Astrocyte (in vitro differentiated cells and primary cell): Measurements from ENCODE around the gene LMTK2. TPM values are rescaled to one million over a fixed set of nuclear protein-coding genes. Genes with fewer than 3 reads are reported as not detected.
A peak's percentile ranks its signal among the peaks of the same experiment; 100 is the strongest.

Experiments
- DNase-seq: peaks from one replicate; pipeline ENCODE4 v3.0.0-alpha.2; 2010; ENCODE audit warnings: low read depth
- FAIRE-seq: peaks from 2 replicates; lab custom pipeline; 2011; peaks lifted over from hg19 to GRCh38; lab: Jason Lieb, UNC
- H2AFZ ChIP-seq: 2 replicates; pipeline ENCODE4 v1.6.0; 2012; ENCODE audit warnings: low read depth, low read length, inconsistent platforms
- H3K27ac ChIP-seq: 2 replicates; pipeline ENCODE4 v1.5.1; 2011; ENCODE audit warnings: low read depth, low read length, inconsistent platforms
- H3K27me3 ChIP-seq: 2 replicates; pipeline ENCODE4 v1.6.0; 2011; ENCODE audit warnings: low read length, inconsistent platforms; ENCODE audit not compliant: insufficient read depth
- H3K36me3 ChIP-seq: 2 replicates; pipeline ENCODE4 v1.5.1; 2011; ENCODE audit warnings: low read length, inconsistent platforms; ENCODE audit not compliant: insufficient read depth
- H3K4me1 ChIP-seq: 2 replicates; pipeline ENCODE4 v1.5.1; 2011; ENCODE audit warnings: low read length, inconsistent platforms; ENCODE audit not compliant: insufficient read depth
- H3K4me2 ChIP-seq: 2 replicates; pipeline ENCODE4 v1.6.0; 2012; ENCODE audit warnings: low read length, inconsistent platforms
- H3K4me3 ChIP-seq: 2 replicates; pipeline ENCODE4 v1.5.1; 2011; ENCODE audit warnings: low read depth, mild to moderate bottlenecking, low read length, inconsistent platforms; ENCODE audit not compliant: insufficient read depth
- H3K79me2 ChIP-seq: 2 replicates; pipeline ENCODE4 v1.6.0; 2012; ENCODE audit warnings: mild to moderate bottlenecking, low read length, inconsistent platforms; ENCODE audit not compliant: insufficient read depth
- H3K9ac ChIP-seq: 2 replicates; pipeline ENCODE4 v1.6.0; 2012; ENCODE audit warnings: mild to moderate bottlenecking, low read length, inconsistent platforms
- H3K9me3 ChIP-seq: 2 replicates; pipeline ENCODE4 v1.5.1; 2012; ENCODE audit warnings: low read depth, mild to moderate bottlenecking, low read length, inconsistent platforms; ENCODE audit not compliant: insufficient read depth
- H4K20me1 ChIP-seq: 2 replicates; pipeline ENCODE4 v1.6.0; 2012; ENCODE audit warnings: low read length, inconsistent platforms; ENCODE audit not compliant: insufficient read depth
- H3K27ac Mint-ChIP-seq: one replicate; pipeline ENCODE4 v1.8.0; 2021; ENCODE audit warnings: mild to moderate bottlenecking, mixed read lengths; ENCODE audit not compliant: unreplicated experiment
- H3K27me3 Mint-ChIP-seq: one replicate; pipeline ENCODE4 v1.8.0; 2021; ENCODE audit warnings: low read depth, mixed read lengths; ENCODE audit not compliant: unreplicated experiment
- H3K36me3 Mint-ChIP-seq: one replicate; pipeline ENCODE4 v1.8.0; 2021; ENCODE audit warnings: low read depth, mixed read lengths; ENCODE audit not compliant: unreplicated experiment
- H3K4me1 Mint-ChIP-seq: one replicate; pipeline ENCODE4 v1.8.0; 2021; ENCODE audit warnings: low read depth, mixed read lengths; ENCODE audit not compliant: unreplicated experiment
- H3K4me3 Mint-ChIP-seq: one replicate; pipeline ENCODE4 v1.8.0; 2021; ENCODE audit warnings: mild to moderate bottlenecking, moderate library complexity, mixed read lengths; ENCODE audit not compliant: unreplicated experiment
- H3K9me3 Mint-ChIP-seq: one replicate; pipeline ENCODE4 v1.8.0; 2021; ENCODE audit warnings: mild to moderate bottlenecking, mixed read lengths; ENCODE audit not compliant: unreplicated experiment
- EZH2 ChIP-seq: IDR thresholded peaks from 2 replicates; pipeline ENCODE4 v1.6.1; 2012; ENCODE audit warnings: mild to moderate bottlenecking, low read length, inconsistent platforms; ENCODE audit not compliant: insufficient read depth
- total RNA-seq: library from RNA; stranded (reverse); gene quantifications from 2 replicates; pipeline ENCODE4 v1.2.1, GENCODE V29; 2021
- TF ChIP-seq, protein P1 (sequence below): IDR thresholded peaks from 2 replicates; pipeline ENCODE4 v1.5.1; 2011; ENCODE audit warnings: low read depth, mild to moderate bottlenecking, inconsistent platforms, low read length, moderate library complexity; ENCODE audit not compliant: insufficient read depth

LMTK2 gene
- total RNA-seq, 1 donor from 2014 or later = 15.2 TPM

DNA sequence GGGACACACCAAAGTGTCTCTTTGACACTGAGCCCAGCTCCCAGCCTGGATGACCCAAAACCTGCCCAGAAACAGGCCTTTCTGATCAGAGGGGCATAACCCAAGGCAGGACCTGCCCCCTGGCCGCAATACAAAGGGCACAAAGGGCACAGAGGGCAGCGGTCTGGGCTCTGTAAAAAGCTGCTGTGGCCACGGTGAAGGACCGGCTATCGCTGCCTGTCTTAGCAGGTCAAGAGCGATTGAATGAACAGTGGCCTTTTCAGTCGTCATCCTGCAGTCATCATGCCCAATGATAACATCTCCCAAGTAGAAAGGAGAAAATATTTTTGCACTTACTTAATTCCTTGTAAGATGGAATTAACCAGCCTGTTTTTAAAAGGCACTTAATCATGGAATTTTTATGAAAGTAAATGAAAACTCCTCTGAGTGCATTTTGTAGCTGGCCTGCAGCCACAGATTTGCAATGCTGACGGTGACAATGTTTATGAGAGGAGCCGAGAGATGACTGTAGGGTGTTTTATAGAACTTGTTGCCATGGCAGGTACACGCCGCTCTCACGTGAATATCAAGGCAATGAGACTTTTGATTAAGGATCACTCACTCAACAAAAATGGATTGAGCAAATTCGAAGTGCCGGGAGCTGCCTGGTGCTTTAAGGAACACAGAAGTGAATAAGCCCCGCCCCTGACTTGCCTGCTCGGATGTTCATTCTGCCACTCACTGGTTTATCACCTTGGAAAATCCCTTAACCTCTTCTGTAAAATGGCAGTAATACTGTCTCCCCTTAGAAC lies 57.2 kb downstream of the LMTK2 start:
- peaks cover 1% of the 10 kb centered on the region for H3K36me3 Mint-ChIP-seq
- FAIRE-seq (no peak), DNase-seq (peak; percentile 69)
- no peaks in the 10 kb centered on the region for H3K9me3 ChIP-seq
- H4K20me1 ChIP-seq = peaks cover 5% of the 10 kb centered on the region
- H3K36me3 ChIP-seq = peaks cover 3% of the 10 kb centered on the region
- TF ChIP-seq EZH2 = no peak
- TF ChIP-seq, protein P1, sequence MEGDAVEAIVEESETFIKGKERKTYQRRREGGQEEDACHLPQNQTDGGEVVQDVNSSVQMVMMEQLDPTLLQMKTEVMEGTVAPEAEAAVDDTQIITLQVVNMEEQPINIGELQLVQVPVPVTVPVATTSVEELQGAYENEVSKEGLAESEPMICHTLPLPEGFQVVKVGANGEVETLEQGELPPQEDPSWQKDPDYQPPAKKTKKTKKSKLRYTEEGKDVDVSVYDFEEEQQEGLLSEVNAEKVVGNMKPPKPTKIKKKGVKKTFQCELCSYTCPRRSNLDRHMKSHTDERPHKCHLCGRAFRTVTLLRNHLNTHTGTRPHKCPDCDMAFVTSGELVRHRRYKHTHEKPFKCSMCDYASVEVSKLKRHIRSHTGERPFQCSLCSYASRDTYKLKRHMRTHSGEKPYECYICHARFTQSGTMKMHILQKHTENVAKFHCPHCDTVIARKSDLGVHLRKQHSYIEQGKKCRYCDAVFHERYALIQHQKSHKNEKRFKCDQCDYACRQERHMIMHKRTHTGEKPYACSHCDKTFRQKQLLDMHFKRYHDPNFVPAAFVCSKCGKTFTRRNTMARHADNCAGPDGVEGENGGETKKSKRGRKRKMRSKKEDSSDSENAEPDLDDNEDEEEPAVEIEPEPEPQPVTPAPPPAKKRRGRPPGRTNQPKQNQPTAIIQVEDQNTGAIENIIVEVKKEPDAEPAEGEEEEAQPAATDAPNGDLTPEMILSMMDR = no peak
- no peaks in the 10 kb centered on the region for H3K27me3 ChIP-seq
- peak overlapping the region; percentile 6 for H2AFZ ChIP-seq
- peak overlapping the region; percentile 26 for H3K9ac ChIP-seq
- no peaks in the 10 kb centered on the region for H3K27me3 Mint-ChIP-seq
- peak overlapping the region; percentile 71 for H3K4me2 ChIP-seq
- no peak overlapping the region for H3K4me3 Mint-ChIP-seq
- no peaks in the 10 kb centered on the region for H3K79me2 ChIP-seq
- H3K4me3 ChIP-seq = peak overlapping the region; percentile 35
- H3K4me1 Mint-ChIP-seq = peaks cover 6% of the 10 kb centered on the region
- no peak overlapping the region for H3K27ac Mint-ChIP-seq
- peaks cover 12% of the 10 kb centered on the region for H3K4me1 ChIP-seq
- no peaks in the 10 kb centered on the region for H3K9me3 Mint-ChIP-seq
- H3K27ac ChIP-seq = peak overlapping the region; percentile 52

DNA sequence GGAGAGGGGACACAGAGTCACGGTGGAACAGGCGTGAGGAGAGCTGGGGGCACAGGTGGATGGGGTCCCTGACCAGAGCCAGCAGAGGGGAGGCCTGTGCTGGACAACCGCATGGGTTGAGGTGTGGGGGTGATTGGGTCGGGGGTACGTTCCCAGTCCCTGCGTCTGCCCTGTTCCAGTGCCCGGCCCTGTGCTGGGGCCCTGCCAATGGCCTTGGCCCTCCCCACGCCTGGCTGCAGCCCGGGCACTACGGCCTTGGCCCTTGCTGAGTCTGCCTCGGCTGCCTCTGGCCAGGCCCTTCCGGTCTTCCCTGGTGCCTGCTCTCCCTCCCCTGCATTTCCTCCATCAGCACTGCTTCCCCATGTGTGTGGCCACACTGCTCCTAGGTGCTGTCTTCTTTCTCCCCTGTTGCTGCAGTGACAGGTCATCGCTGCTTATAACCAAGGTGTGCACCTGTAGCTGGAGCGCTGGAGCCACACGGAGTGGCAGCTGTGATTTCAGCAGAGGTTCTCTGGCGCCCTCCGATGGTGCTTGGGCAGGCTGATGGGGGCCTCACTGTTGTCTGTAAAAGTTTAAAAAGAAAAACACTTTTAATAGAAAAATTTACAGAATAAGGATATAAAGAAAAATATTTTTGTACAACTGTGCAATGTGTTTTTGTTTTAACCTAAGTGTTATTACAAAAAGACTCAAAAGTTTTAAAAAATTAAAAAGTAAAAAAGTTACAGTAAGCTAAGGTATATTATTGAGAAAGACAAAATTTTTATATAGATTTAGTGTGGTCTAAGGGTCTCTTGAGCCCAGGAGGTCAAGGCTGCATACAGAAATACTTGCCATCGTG lies 59.4 kb downstream of the LMTK2 start:
- no peaks in the 10 kb centered on the region for H3K36me3 ChIP-seq
- peaks cover 8% of the 10 kb centered on the region for H4K20me1 ChIP-seq
- no peaks in the 10 kb centered on the region for H3K27me3 ChIP-seq
- H3K4me1 Mint-ChIP-seq = peaks cover 6% of the 10 kb centered on the region
- DNase-seq (no peak), FAIRE-seq (no peak)
- no peak overlapping the region for H3K27ac ChIP-seq
- no peak overlapping the region for H2AFZ ChIP-seq
- H3K79me2 ChIP-seq = no peaks in the 10 kb centered on the region
- H3K4me3 ChIP-seq = no peak overlapping the region
- H3K27me3 Mint-ChIP-seq = no peaks in the 10 kb centered on the region
- no peaks in the 10 kb centered on the region for H3K36me3 Mint-ChIP-seq
- no peaks in the 10 kb centered on the region for H3K9me3 Mint-ChIP-seq
- no peak overlapping the region for H3K9ac ChIP-seq
- H3K9me3 ChIP-seq = no peaks in the 10 kb centered on the region
- no peak overlapping the region for H3K4me2 ChIP-seq
- H3K4me1 ChIP-seq = peaks cover 12% of the 10 kb centered on the region
- no peak overlapping the region for H3K27ac Mint-ChIP-seq
- no peak overlapping the region for H3K4me3 Mint-ChIP-seq
- TF ChIP-seq, protein P1 = peak; percentile 51
- no peak for TF ChIP-seq EZH2
